HG03460 (cell line): ENCODE results near the gene SPATC1L.

ENCODE experiments used
- ATAC-seq: cut with Tn5 transposase; IDR thresholded peaks from one replicate; pipeline ENCODE4 v1.9.1; 2021; ENCODE audit not compliant: unreplicated experiment

SPATC1L gene

GRCh38 chr21:46215436-46216131 is 31.3 kb upstream of the SPATC1L start:
- ATAC-seq = no peak

- no peak for ATAC-seq
Measured at GRCh38 chr21:46214478-46215340, 30.4 kb upstream of the SPATC1L start.

- no peak for ATAC-seq
Measured at GRCh38 chr21:46213620-46214286, 29.5 kb upstream of the SPATC1L start.

- no peak for ATAC-seq
Measured at GRCh38 chr21:46212721-46213484, 28.6 kb upstream of the SPATC1L start.

GRCh38 chr21:46211786-46212720 is 27.8 kb upstream of the SPATC1L start:
- no peak for ATAC-seq

GRCh38 chr21:46211376-46211775 is 27.1 kb upstream of the SPATC1L start:
- no peak for ATAC-seq

GRCh38 chr21:46210378-46211136 is 26.3 kb upstream of the SPATC1L start:
- ATAC-seq = no peak

- ATAC-seq = no peak
Measured at GRCh38 chr21:46208761-46209721, 24.8 kb upstream of the SPATC1L start.

- ATAC-seq = no peak
Measured at GRCh38 chr21:46207920-46208591, 23.8 kb upstream of the SPATC1L start.

GRCh38 chr21:46207006-46207919 is 23.0 kb upstream of the SPATC1L start:
- ATAC-seq = no peak

- no peak for ATAC-seq
Measured at GRCh38 chr21:46206163-46207005, 22.1 kb upstream of the SPATC1L start.

GRCh38 chr21:46205766-46206162 is 21.5 kb upstream of the SPATC1L start:
- ATAC-seq = no peak

GRCh38 chr21:46205166-46205565 is 20.9 kb upstream of the SPATC1L start:
- no peak for ATAC-seq

GRCh38 chr21:46203203-46203600 is 18.9 kb upstream of the SPATC1L start:
- no peak for ATAC-seq

GRCh38 chr21:46202592-46203202 is 18.4 kb upstream of the SPATC1L start:
- no peak for ATAC-seq
